T-cell (primary cell): ENCODE results near the gene EPS8L1. TPM values are rescaled to one million over a fixed set of nuclear protein-coding genes. Genes with fewer than 3 reads are reported as not detected.

ENCODE experiments used
- ATAC-seq, 4 experiments: fragments of 200-7000 bp in 3 of 4; fragments of 150-1000 bp in 1 of 4; cut with Tn5 transposase; replicated peaks in 1 of 4; 1 replicate in 3 of 4; 2 replicates in 1 of 4; pipeline ENCODE4 v1.10.0; 2021; ENCODE audit warnings: moderate library complexity in 3 of 4, mild to moderate bottlenecking in 2 of 4, moderate number of reproducible peaks in 1 of 4
- CTCF ChIA-PET, 2 donors: fragments of 300-600 bp; sonication (Branson Sonifier 250); formaldehyde crosslinking; loops; one replicate each; lab custom pipeline; 2022; ENCODE audit warnings: antibody characterized with exemption in 2 of 2; lab: Charles Lee
- POLR2A ChIA-PET, 2 donors: fragments of 300-600 bp; sonication (Branson Sonifier 250); formaldehyde crosslinking; loops; one replicate each; lab custom pipeline; 2022; ENCODE audit warnings: antibody characterized with exemption in 2 of 2; lab: Charles Lee
- DNase-seq, 35 experiments: peaks; one replicate each; pipeline versions ENCODE4 v3.0.0 to v3.0.0-alpha.2; 2013 to 2023
- H3K27ac ChIP-seq: one replicate; pipeline ENCODE4 v1.5.1; 2013; ENCODE audit warnings: low read length
- H3K27me3 ChIP-seq, 2 experiments: replicated peaks in 1 of 2; 1 replicate in 1 of 2; 2 replicates in 1 of 2; pipeline versions ENCODE4 v1.6.1 to v1.7.0; 2013; ENCODE audit warnings: low read length in 1 of 2, mixed read lengths in 1 of 2; ENCODE audit not compliant: control insufficient read depth in 2 of 2, insufficient read depth in 2 of 2; ENCODE audit errors: extremely low read depth in 1 of 2
- H3K36me3 ChIP-seq, 2 donors: 1 replicate in 1 of 2; 2 replicates in 1 of 2; pipeline versions ENCODE4 v1.6.1 to v1.7.0; 2013; ENCODE audit warnings: low read length in 1 of 2; ENCODE audit not compliant: control insufficient read depth in 2 of 2, insufficient read depth in 1 of 2; ENCODE audit errors: extremely low read depth in 1 of 2
- H3K4me1 ChIP-seq, 2 experiments: 1 replicate in 1 of 2; 2 replicates in 1 of 2; pipeline versions ENCODE4 v1.6.1 to v1.7.0; 2013; ENCODE audit warnings: low read length in 2 of 2, mixed read lengths in 1 of 2; ENCODE audit not compliant: insufficient read depth in 2 of 2, control insufficient read depth in 1 of 2; ENCODE audit errors: extremely low read depth in 1 of 2
- H3K4me3 ChIP-seq, 2 donors: 1 replicate in 1 of 2; 2 replicates in 1 of 2; pipeline versions ENCODE4 v1.5.1 to v1.7.0; 2013; ENCODE audit warnings: mild to moderate bottlenecking in 2 of 2, low read length in 1 of 2, moderate library complexity in 1 of 2; ENCODE audit not compliant: control insufficient read depth in 1 of 2; ENCODE audit errors: extremely low read depth in 1 of 2
- H3K9me3 ChIP-seq: 2 replicates; pipeline ENCODE4 v1.7.0; 2013
- H3K27ac Mint-ChIP-seq, 2 donors: one replicate each; pipeline ENCODE4 v1.8.0; 2020 to 2021; ENCODE audit warnings: mild to moderate bottlenecking in 2 of 2, mixed read lengths in 2 of 2
- H3K27me3 Mint-ChIP-seq, 2 donors: one replicate each; pipeline ENCODE4 v1.8.0; 2021 to 2022; ENCODE audit warnings: mixed read lengths in 2 of 2
- H3K36me3 Mint-ChIP-seq: one replicate; pipeline ENCODE4 v1.8.0; 2021; ENCODE audit warnings: mixed read lengths
- H3K4me1 Mint-ChIP-seq, 3 donors: one replicate each; pipeline ENCODE4 v1.8.0; 2020 to 2022; ENCODE audit warnings: mixed read lengths in 3 of 3, mild to moderate bottlenecking in 1 of 3
- H3K4me3 Mint-ChIP-seq, 3 donors: one replicate each; pipeline ENCODE4 v1.8.0; 2020 to 2022; ENCODE audit warnings: mild to moderate bottlenecking in 3 of 3, mixed read lengths in 3 of 3, moderate library complexity in 3 of 3
- H3K9me3 Mint-ChIP-seq, 3 donors: one replicate each; pipeline ENCODE4 v1.8.0; 2020 to 2022; ENCODE audit warnings: mixed read lengths in 3 of 3
- WGBS: methylation state at CpG from one replicate; pipeline ENCODE4 v1.1.5; 2013; ENCODE audit warnings: missing lambda C conversion rate; ENCODE audit not compliant: insufficient coverage; 5-methylcytosine and 5-hydroxymethylcytosine counted together
- total RNA-seq, 35 experiments: library from RNA in 6 of 35; stranded (reverse) in 6 of 35; fragments of 120-200 nt in 1 of 35; gene quantifications; one replicate each; pipeline versions ENCODE4 v1.2.1 to v1.2.4 and lab custom pipeline; 2013 to 2026

The EPS8L1 gene
- total RNA-seq, 5 donors from 2014 or later (not counting 1 experiment from before 2014, with no cell fraction given) = 1.1 to 3.5 (median 2.0) TPM

GRCh38 chr19:55041627-55042343 lies 33.9 kb upstream of the EPS8L1 start:
- Mint-ChIP-seq H3K27ac (peak overlapping the region; percentile 18 to 78), H3K36me3 (peaks cover 13% of the 10 kb centered on the region), H3K27me3 (no peaks in the 10 kb centered on the region), H3K4me3 (peak overlapping the region; percentile 37 to 74 (median 71)), H3K4me1 (peaks cover 21 to 23% (median 22%) of the 10 kb centered on the region in 3 donors), H3K9me3 (no peaks in the 10 kb centered on the region)
- Histone ChIP-seq H3K27me3 (no peaks in the 10 kb centered on the region), H3K36me3 (peaks cover 10 to 29% of the 10 kb centered on the region in 2 donors), H3K4me1 (peaks cover 11 to 21% of the 10 kb centered on the region in 2 experiments), H3K27ac (no peak overlapping the region), H3K4me3 (peak overlapping the region in 1 of 2 donors; percentile 64), H3K9me3 (no peaks in the 10 kb centered on the region)
- POLR2A ChIA-PET = no interaction called here
- CTCF ChIA-PET = no interaction called here
- 37% methylated on average over 22 of the region's 30 CpGs for WGBS
- ATAC-seq = peak; percentile 59 to 72 (median 66)
- DNase-seq = peak in 9 of 35 experiments; percentile 12 to 24 (median 20)

GRCh38 chr19:55042344-55042678 lies 33.4 kb upstream of the EPS8L1 start:
- Mint-ChIP-seq H3K27ac (peak overlapping the region in 1 of 2 donors; percentile 18), H3K36me3 (peaks cover 13% of the 10 kb centered on the region), H3K9me3 (no peaks in the 10 kb centered on the region), H3K4me3 (peak overlapping the region; percentile 37 to 74 (median 71)), H3K4me1 (peaks cover 21 to 23% (median 22%) of the 10 kb centered on the region in 3 donors), H3K27me3 (no peaks in the 10 kb centered on the region)
- H3K27me3 ChIP-seq = no peaks in the 10 kb centered on the region
- H3K9me3 ChIP-seq = no peaks in the 10 kb centered on the region
- DNase-seq (no peak), ATAC-seq (no peak)
- 41% methylated on average over 3 of the region's 9 CpGs for WGBS
- peak overlapping the region in 1 of 2 donors; percentile 64 for H3K4me3 ChIP-seq
- ChIA-PET CTCF (no interaction called here), POLR2A (no interaction called here)
- H3K27ac ChIP-seq = no peak overlapping the region
- peaks cover 11 to 21% of the 10 kb centered on the region in 2 experiments for H3K4me1 ChIP-seq
- peaks cover 10 to 35% of the 10 kb centered on the region in 2 donors for H3K36me3 ChIP-seq

- ChIA-PET POLR2A (no interaction called here), CTCF (no interaction called here)
- H3K4me1 Mint-ChIP-seq = peaks cover 21 to 23% (median 22%) of the 10 kb centered on the region in 3 donors
- peaks cover 16% of the 10 kb centered on the region for H3K36me3 Mint-ChIP-seq
- H3K27me3 Mint-ChIP-seq = no peaks in the 10 kb centered on the region
- no peak for DNase-seq
- no peaks in the 10 kb centered on the region for H3K9me3 ChIP-seq
- H3K4me3 Mint-ChIP-seq = peak overlapping the region; percentile 22 to 74 (median 71)
- H3K4me1 ChIP-seq = peaks cover 11 to 21% of the 10 kb centered on the region in 2 experiments
- no peak overlapping the region for H3K27ac ChIP-seq
- peaks cover 10 to 38% of the 10 kb centered on the region in 2 donors for H3K36me3 ChIP-seq
- H3K4me3 ChIP-seq = no peak overlapping the region
- no peaks in the 10 kb centered on the region for H3K9me3 Mint-ChIP-seq
- no peak for ATAC-seq
- WGBS = 89% methylated on average over 7 of the region's 11 CpGs
- no peak overlapping the region for H3K27ac Mint-ChIP-seq
- no peaks in the 10 kb centered on the region for H3K27me3 ChIP-seq
These were observed 33.0 kb upstream of the EPS8L1 start for GRCh38 chr19:55042688-55043087.

- Mint-ChIP-seq H3K9me3 (no peaks in the 10 kb centered on the region), H3K4me3 (no peak overlapping the region), H3K4me1 (peaks cover 21 to 23% (median 22%) of the 10 kb centered on the region in 3 donors), H3K27ac (no peak overlapping the region), H3K27me3 (no peaks in the 10 kb centered on the region), H3K36me3 (peaks cover 22% of the 10 kb centered on the region)
- DNase-seq (no peak), ATAC-seq (no peak)
- POLR2A ChIA-PET = no interaction called here
- Histone ChIP-seq H3K27ac (no peak overlapping the region), H3K36me3 (peaks cover 10 to 54% of the 10 kb centered on the region in 2 donors), H3K4me3 (no peak overlapping the region), H3K9me3 (no peaks in the 10 kb centered on the region), H3K4me1 (peaks cover 11 to 21% of the 10 kb centered on the region in 2 experiments), H3K27me3 (no peaks in the 10 kb centered on the region)
- 94% methylated on average over 3 of the region's 5 CpGs for WGBS
- CTCF ChIA-PET = no interaction called here
These were observed 31.4 kb upstream of the EPS8L1 start for GRCh38 chr19:55044286-55044685.

GRCh38 chr19:55044771-55045716 lies 30.6 kb upstream of the EPS8L1 start:
- ChIA-PET POLR2A (interaction anchor here in 1 of 2 donors (0.6 kb wide), 1 partner anchor 17 kb away, joined by 8 read pairs; no protein-coding TSS in a partner anchor), CTCF (no interaction called here)
- Histone ChIP-seq H3K4me3 (no peak overlapping the region), H3K4me1 (peaks cover 11 to 21% of the 10 kb centered on the region in 2 experiments), H3K9me3 (no peaks in the 10 kb centered on the region), H3K27me3 (no peaks in the 10 kb centered on the region), H3K36me3 (peaks cover 10 to 56% of the 10 kb centered on the region in 2 donors), H3K27ac (no peak overlapping the region)
- Mint-ChIP-seq H3K4me1 (peaks cover 20 to 23% (median 21%) of the 10 kb centered on the region in 3 donors), H3K4me3 (no peak overlapping the region), H3K27me3 (no peaks in the 10 kb centered on the region), H3K9me3 (no peaks in the 10 kb centered on the region), H3K27ac (no peak overlapping the region), H3K36me3 (peaks cover 20% of the 10 kb centered on the region)
- DNase-seq (no peak), ATAC-seq (no peak)
- 95% methylated on average over 19 of the region's 30 CpGs for WGBS

GRCh38 chr19:55046975-55047622 lies 28.6 kb upstream of the EPS8L1 start:
- ChIA-PET POLR2A (no interaction called here), CTCF (no interaction called here)
- Histone ChIP-seq H3K4me1 (peaks cover 4 to 10% of the 10 kb centered on the region in 2 experiments), H3K27me3 (no peaks in the 10 kb centered on the region), H3K36me3 (peaks cover 10 to 68% of the 10 kb centered on the region in 2 donors), H3K9me3 (no peaks in the 10 kb centered on the region), H3K27ac (no peak overlapping the region), H3K4me3 (no peak overlapping the region)
- no peaks in the 10 kb centered on the region for H3K9me3 Mint-ChIP-seq
- no peaks in the 10 kb centered on the region for H3K27me3 Mint-ChIP-seq
- no peak overlapping the region for H3K27ac Mint-ChIP-seq
- peaks cover 24% of the 10 kb centered on the region for H3K36me3 Mint-ChIP-seq
- 94% methylated on average over 16 of the region's 17 CpGs for WGBS
- ATAC-seq (no peak), DNase-seq (no peak)
- peaks cover 8 to 10% (median 9%) of the 10 kb centered on the region in 3 donors for H3K4me1 Mint-ChIP-seq
- H3K4me3 Mint-ChIP-seq = no peak overlapping the region
